A673 (cell line): ENCODE measurements around the gene ICOSLG. TPM values are rescaled to one million over a fixed set of nuclear protein-coding genes. Genes with fewer than 3 reads are reported as not detected.
"Not testable (repeated sequence)": the region's sequence is repeated elsewhere in the genome, so short reads cannot be mapped to it uniquely, and the experiment has no call there.

Experiments used
- BruUV-seq: library from RNA; stranded (reverse); fragments of 400-500 nt; replicated peaks from 2 replicates; lab custom pipeline; 2021; lab: Mats Ljungman, UMichigan
- CTCF ChIA-PET: fragments of 300-600 bp; sonication (Branson Sonifier 250); formaldehyde crosslinking; loops from one replicate; lab custom pipeline; 2022; ENCODE audit warnings: antibody characterized with exemption; lab: Charles Lee
- POLR2A ChIA-PET: fragments of 300-600 bp; sonication (Branson Sonifier 250); formaldehyde crosslinking; loops from one replicate; lab custom pipeline; 2022; ENCODE audit warnings: antibody characterized with exemption; ENCODE audit not compliant: low non-redundant PET; lab: Charles Lee
- DNase-seq: peaks from one replicate; pipeline ENCODE4 v3.0.0-alpha.2; 2015; ENCODE audit warnings: low spot score
- H3K27ac ChIP-seq: fragments of 200-600 bp; sonication (generic); 2 replicates; pipeline ENCODE4 v1.5.1; 2016; ENCODE audit warnings: mixed run types, low read depth, mild to moderate bottlenecking, mixed read lengths, antibody characterized with exemption, low read length; ENCODE audit not compliant: poor library complexity, severe bottlenecking
- H3K27me3 ChIP-seq: fragments of 200-600 bp; sonication (generic); replicated peaks from 2 replicates; pipeline ENCODE4 v1.6.1; 2017; ENCODE audit warnings: mixed run types, low read depth, mild to moderate bottlenecking, mixed read lengths, antibody characterized with exemption, low read length; ENCODE audit not compliant: insufficient read depth, poor library complexity
- H3K36me3 ChIP-seq: fragments of 200-600 bp; sonication (generic); 2 replicates; pipeline ENCODE4 v1.6.1; 2016; ENCODE audit warnings: mixed run types, mild to moderate bottlenecking, mixed read lengths, antibody characterized with exemption, low read length; ENCODE audit not compliant: insufficient read depth, poor library complexity, severe bottlenecking
- H3K4me1 ChIP-seq: fragments of 200-600 bp; sonication (generic); 2 replicates; pipeline ENCODE4 v1.6.1; 2017; ENCODE audit warnings: mixed run types, mild to moderate bottlenecking, mixed read lengths, antibody characterized with exemption, low read length; ENCODE audit not compliant: insufficient read depth, poor library complexity, severe bottlenecking
- H3K4me3 ChIP-seq: fragments of 200-600 bp; sonication (generic); 2 replicates; pipeline ENCODE4 v1.5.1; 2016; ENCODE audit warnings: low read depth, mixed run types, mild to moderate bottlenecking, mixed read lengths, low read length; ENCODE audit not compliant: poor library complexity, severe bottlenecking
- H3K9me3 ChIP-seq: fragments of 200-600 bp; sonication (generic); 2 replicates; pipeline ENCODE4 v1.6.1; 2016; ENCODE audit warnings: mixed run types, low read depth, mild to moderate bottlenecking, mixed read lengths, antibody characterized with exemption, low read length; ENCODE audit not compliant: poor library complexity, severe bottlenecking
- EZH2 ChIP-seq: fragments of 200-600 bp; sonication (generic); IDR thresholded peaks from 2 replicates; pipeline ENCODE4 v1.6.1; 2017; ENCODE audit warnings: borderline replicate concordance, low read depth, mild to moderate bottlenecking, mixed read lengths, antibody characterized with exemption, low read length; ENCODE audit not compliant: poor library complexity, severe bottlenecking
- intact Hi-C: fragments of 100-400 bp; cut with micrococcal nuclease; formaldehyde crosslinking; loops from one replicate; pipeline ENCODE4 v1.10.0; 2022; ENCODE audit not compliant: unreplicated experiment
- total RNA-seq: library from RNA; stranded (reverse); gene quantifications from 2 replicates; pipeline ENCODE4 v1.2.3, GENCODE V29; 2021
- TF ChIP-seq, protein P1 (sequence below): fragments of 300-800, 200-600 bp; sonication (generic); conservative IDR thresholded peaks from 2 replicates; pipeline ENCODE4 v1.5.1; 2017; ENCODE audit warnings: low read depth, mild to moderate bottlenecking, antibody characterized with exemption, low read length, moderate library complexity, mixed read lengths

ICOSLG gene
- total RNA-seq, 1 experiment from 2014 or later = 0.69 TPM

DNA sequence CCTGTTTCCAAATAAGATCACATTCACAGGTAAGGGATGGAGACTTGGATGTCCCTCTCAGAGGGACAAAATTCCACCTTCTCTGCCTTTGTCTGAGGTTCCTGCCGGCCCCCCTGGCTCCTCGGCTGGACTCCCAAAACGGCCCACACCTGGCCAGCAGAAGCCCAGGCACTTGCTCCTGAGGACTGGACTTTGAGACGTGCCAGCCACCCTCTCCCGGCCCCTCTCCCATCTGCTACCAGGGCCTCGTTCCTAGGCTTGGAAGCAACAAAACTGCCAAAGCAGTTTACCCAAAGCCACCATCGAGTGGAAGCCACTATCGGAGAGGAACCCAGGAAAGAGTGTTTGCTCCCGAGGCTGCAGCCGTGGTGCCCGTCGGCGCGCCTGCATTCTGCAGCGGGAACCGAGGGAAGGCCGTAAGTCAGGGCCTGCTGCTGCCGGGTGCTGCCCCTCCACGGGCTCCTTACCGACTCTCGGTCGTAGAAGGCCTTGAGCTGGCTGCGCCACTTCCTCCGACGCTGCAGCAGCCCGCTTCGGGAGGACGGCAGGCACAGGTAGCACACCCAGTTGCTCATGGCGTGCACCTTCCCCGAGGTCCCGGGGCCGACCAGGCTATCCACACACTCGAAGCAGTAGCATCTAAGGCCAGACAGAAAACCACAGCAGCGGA is 17.4 kb upstream of the ICOSLG start:
- TF ChIP-seq, protein P1, sequence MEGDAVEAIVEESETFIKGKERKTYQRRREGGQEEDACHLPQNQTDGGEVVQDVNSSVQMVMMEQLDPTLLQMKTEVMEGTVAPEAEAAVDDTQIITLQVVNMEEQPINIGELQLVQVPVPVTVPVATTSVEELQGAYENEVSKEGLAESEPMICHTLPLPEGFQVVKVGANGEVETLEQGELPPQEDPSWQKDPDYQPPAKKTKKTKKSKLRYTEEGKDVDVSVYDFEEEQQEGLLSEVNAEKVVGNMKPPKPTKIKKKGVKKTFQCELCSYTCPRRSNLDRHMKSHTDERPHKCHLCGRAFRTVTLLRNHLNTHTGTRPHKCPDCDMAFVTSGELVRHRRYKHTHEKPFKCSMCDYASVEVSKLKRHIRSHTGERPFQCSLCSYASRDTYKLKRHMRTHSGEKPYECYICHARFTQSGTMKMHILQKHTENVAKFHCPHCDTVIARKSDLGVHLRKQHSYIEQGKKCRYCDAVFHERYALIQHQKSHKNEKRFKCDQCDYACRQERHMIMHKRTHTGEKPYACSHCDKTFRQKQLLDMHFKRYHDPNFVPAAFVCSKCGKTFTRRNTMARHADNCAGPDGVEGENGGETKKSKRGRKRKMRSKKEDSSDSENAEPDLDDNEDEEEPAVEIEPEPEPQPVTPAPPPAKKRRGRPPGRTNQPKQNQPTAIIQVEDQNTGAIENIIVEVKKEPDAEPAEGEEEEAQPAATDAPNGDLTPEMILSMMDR = no peak
- no peak for TF ChIP-seq EZH2
- no TSS peak for BruUV-seq
- Histone ChIP-seq H3K4me1 (no peaks in the 10 kb centered on the region), H3K27ac (no peak overlapping the region), H3K36me3 (no peaks in the 10 kb centered on the region), H3K4me3 (no peak overlapping the region), H3K27me3 (no peaks in the 10 kb centered on the region), H3K9me3 (no peaks in the 10 kb centered on the region)
- ChIA-PET CTCF (no interaction called here), POLR2A (no interaction called here)
- no peak for DNase-seq
- intact Hi-C loops = no loop called here

DNA sequence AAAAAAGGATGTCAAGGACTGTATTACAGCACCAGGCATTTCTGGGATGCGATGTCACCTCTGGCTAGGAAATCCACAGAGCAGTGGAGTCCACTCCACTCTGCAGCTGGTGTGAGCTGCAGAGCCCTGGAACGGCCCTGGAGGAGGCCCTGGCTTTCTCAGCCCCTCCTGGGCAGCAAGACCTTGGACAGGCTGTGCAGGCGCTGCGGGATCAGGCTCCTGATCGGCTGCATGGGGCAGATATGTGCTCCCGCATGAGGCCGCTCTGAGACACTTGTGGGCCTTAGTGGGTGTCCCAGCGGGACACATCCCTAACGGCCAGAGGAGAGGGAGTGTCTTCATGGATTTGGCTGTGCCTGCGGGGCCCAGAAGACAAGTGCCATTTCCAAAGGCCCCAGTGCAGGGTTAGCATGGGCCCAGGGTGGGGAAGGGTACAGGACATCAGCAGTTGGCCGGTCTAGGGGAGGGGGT is 14.8 kb upstream of the ICOSLG start:
- H3K9me3 ChIP-seq = no peaks in the 10 kb centered on the region
- ChIA-PET POLR2A (no interaction called here), CTCF (no interaction called here)
- TF ChIP-seq EZH2 = no peak
- TF ChIP-seq, protein P1 = no peak
- H3K36me3 ChIP-seq = no peaks in the 10 kb centered on the region
- no peaks in the 10 kb centered on the region for H3K4me1 ChIP-seq
- BruUV-seq = no TSS peak
- no peaks in the 10 kb centered on the region for H3K27me3 ChIP-seq
- no peak overlapping the region for H3K4me3 ChIP-seq
- H3K27ac ChIP-seq = no peak overlapping the region
- DNase-seq = no peak
- intact Hi-C loops = no loop called here

DNA sequence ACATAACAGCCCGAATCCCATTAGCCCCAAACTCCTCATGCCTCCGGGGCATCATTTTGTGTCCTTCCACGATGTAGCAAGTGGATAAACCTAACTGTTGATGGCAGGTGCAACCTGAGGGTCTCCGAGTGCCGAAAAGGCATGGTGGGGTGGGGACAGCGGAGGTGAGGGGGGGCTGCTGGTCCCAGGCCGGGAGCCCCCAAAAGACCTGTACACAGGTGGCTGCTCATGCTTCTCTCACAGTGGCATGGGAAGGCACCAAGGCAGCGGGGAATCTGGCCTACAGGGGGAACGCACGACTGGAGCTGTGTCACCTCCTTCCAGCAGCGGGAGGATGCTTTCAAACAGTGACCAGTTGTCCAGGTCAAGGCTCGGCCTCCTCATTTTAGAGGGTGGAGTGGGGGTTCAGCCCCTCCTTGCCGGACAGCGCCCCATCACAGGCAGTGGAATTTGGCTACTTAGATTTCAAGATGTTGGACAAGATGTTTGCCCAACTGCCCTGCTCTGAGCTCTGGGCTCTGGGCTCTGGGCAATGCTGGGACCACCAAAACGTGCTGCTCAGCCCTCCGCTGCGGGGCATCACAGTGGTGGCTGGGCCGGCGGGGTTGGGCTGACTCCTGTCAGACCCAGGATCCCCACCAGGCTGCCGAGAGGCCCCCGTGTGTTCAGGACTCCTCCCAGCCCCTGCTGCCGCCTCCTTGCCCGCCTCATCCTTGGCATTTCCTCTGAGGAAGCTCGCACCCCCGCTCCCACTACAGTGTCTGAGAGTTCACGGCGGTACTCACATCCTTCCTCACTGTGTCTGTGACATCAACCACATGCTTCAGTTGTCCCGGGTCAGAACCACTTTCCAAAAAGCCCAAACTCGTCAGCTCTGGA is 13.3 kb upstream of the ICOSLG start:
- H3K27me3 ChIP-seq = no peaks in the 10 kb centered on the region
- intact Hi-C loops = no loop called here
- CTCF ChIA-PET = no interaction called here
- no peak overlapping the region for H3K4me3 ChIP-seq
- no peak for TF ChIP-seq EZH2
- TF ChIP-seq, protein P1 = no peak
- no peaks in the 10 kb centered on the region for H3K9me3 ChIP-seq
- POLR2A ChIA-PET = no interaction called here
- H3K27ac ChIP-seq = no peak overlapping the region
- no TSS peak for BruUV-seq
- no peaks in the 10 kb centered on the region for H3K4me1 ChIP-seq
- H3K36me3 ChIP-seq = no peaks in the 10 kb centered on the region
- no peak for DNase-seq

DNA sequence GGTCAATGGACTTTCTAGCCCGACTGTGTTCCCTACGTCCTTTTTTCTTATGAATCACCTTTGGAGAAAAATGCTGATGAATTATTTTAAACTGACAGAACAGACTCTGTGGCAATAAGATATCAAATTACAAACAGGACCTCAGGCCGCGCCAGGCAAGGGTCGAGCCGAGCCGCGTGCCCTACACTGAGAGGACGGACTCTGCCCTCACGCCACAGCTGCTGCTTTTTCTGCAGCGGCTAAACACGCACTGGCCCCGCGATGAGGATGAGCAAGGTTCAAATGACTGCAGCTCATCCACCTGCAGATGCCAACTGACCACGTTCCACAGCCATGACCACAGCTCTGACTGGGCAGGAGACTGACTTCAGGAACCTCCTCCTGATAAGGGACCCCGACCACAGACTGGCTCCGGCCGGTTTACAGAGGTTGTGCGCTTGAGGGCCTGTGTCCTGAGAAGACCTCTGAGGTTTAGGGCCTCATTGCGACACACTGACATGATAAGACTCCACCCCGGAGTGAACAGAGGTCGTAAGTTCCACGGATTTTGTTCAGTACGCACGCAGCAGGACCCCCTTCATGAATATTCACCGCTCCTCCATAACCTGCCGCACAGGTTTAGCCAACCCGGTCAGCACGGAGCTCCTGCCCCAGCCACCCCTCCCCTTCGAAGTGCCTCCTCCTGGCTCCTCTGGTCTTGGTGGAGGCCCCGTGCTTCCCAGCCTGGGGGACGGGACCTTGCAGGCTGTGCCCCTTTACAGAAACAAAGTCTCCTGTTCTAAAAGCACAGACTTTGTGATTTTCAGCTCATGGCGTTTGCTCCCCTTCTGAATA is 8.7 kb upstream of the ICOSLG start:
- POLR2A ChIA-PET, H3K27ac ChIP-seq, CTCF ChIA-PET, H3K9me3 ChIP-seq, H3K4me1 ChIP-seq, H3K27me3 ChIP-seq, H3K4me3 ChIP-seq, H3K36me3 ChIP-seq, intact Hi-C loops, BruUV-seq, DNase-seq: not testable (repeated sequence)
